Non-pigmented ciliary epithelial cell (primary cell): Measurements from ENCODE around the gene TOR4A.

Experiments
- DNase-seq: peaks from one replicate; pipeline ENCODE4 v3.0.0-alpha.2; 2010; ENCODE audit warnings: low read depth

TOR4A gene

DNA sequence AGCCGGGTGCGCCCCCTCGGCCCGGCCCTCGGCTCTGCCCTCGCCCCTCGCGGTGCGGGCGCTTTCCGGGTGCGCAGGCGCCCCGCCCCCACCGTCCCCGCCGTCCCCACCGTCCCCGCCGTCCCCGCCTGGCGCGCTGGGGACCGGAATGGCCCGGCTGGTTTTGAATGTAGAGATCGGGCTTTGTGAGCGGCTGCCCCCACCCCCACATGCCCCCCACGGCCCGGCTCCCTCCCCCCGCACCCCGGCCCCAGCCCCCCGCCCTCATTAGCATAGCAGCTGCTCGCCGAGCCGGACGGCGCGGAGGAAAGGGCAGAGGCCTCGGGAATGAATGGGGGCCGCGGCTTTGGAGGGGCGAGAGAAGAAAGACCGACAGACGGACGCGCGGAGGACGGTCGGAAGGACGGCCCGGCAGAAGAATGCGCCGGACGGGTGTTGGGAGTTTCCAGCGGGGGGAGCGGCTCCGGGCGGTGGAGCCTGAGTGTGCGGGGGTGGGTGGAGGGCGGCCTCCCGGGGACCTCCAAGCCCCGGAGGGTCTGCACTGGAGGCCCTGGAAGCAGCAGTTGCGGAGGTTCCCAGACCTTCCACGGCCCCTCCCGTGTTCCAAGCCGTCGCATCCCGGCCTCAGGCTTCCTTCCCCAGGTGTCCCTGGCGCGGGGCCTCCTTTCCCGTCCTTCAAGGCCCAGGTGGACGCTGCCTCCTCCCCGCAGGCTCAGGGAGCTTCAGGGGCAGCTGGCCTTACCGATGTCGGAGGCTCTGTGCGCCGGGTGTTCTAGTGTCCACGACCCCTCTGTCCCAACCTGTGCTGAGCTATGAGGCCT lies 18.5 kb downstream of the TOR4A start:
- no peak for DNase-seq

DNA sequence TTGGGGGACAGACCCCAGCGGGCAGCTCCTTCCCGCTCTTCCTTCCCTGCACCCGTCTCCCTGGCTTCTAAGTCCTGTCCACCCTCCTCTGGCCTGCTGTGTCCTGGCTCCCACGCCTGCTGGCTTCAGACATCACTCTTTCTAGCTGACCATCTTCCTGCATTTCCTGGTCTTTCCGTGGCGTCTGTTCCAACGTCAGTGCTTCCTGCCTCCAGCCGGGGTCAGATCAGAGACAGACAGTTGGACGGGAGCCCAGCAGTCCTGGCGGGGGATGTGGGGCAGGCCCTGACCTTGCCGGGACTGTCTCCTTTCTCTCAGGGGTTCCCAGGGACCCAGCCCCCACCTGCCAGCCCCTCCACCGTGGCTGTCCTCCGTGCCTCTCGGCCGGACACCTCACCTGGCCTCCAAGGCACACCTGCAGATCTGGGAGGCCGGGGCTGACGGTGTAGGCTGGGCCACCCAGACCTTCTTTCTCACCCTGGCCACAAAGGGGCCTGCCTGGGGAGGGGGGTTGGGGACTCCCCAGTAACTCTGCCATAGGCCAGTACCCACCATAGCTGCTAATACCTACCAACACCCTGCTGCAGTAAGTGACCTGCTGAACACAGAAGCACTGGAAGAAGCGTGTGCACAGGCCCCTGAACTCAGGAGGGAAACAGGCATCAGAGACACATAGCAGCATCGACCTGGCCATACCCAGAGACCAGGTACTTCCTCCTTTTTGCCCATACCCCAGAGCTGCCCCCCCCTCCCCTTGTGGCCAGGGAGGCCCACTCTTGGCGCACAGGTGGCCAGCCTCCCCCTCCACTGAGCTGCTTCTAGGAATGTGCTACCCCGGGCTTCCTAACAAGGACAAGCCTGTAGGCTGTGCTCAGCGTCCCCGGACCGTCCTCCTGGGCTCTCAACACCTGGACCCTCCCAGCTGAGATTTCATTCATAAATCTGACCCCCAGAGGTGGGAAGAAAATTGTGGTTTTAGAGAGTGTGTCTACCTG lies 19.4 kb downstream of the TOR4A start:
- DNase-seq: no peak

DNA sequence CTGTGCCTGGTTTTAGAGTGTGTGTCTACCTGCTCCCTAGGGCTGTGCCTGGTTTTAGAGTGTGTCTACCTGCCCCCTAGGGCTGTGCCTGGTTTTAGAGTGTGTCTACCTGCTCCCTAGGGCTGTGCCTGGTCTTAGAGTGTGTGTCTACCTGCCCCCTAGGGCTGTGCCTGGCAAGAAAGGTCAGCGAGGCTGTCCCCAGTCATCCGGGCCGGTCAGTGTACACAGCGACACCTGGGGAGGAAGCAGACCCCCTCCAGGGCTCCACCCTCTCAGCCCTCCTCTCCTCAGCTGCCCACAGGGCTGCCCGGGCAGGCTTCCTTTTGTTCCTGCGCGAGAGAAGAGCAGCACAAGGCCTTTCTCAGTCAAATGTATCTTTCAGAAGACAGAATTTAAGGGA lies 20.4 kb downstream of the TOR4A start:
- DNase-seq: no peak

DNA sequence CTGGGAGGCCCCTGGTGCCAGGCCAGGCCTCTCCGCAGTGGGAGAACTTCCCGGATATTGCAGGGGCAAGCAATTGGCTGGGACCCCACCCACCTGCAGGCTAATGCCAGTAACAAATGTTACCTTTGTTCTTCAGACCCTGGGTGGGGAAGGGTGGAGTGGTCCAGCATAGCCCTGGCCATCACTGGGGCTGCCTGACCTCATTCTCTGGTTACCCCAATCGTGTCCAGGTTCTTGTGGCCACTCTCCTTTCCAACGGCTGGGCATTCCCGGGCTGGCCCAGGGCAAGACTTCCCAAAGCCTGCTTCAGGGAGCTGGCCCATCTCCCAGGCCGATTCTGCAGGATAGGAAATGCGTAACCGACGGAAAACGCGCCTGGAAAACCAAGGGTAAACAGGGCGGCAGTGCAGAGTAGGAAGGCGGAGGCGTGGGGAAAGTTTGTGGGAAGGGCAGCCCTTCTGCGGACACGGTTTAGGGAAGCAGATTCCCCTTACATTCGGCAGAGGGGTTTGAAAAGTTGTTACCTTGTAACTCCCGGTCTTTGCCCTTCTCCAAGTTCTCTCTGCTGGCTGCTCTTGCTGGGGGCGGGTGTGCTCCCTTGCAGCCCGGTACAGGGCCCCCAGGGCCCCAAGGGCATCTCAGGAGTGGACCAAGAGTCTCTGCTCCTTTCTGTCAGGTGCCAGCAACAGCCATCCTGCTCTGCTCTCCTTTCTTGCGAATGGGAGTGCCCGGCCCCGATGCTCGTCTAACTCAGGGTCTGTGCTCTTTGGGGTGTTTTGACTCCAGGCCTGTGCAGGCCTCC lies 21.1 kb downstream of the TOR4A start:
- DNase-seq: no peak

DNA sequence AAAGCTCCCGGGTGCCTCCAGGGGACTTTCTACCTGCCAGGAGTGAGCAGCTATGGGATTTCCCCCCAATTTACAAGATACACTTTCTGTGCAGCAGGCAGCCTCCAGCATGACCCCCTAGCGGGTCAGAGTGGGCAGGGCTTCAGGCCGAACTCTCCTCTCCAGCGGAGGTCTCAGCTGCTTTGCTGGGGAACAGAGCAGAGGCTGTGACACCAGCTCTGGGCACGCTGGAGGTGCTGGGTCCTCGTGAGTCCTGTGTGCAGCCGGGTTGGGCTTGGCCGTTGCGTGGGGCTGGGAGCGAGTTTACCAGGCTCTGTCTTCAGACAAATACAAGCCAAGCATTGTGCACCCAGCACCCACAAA lies 21.7 kb downstream of the TOR4A start:
- no peak for DNase-seq

DNA sequence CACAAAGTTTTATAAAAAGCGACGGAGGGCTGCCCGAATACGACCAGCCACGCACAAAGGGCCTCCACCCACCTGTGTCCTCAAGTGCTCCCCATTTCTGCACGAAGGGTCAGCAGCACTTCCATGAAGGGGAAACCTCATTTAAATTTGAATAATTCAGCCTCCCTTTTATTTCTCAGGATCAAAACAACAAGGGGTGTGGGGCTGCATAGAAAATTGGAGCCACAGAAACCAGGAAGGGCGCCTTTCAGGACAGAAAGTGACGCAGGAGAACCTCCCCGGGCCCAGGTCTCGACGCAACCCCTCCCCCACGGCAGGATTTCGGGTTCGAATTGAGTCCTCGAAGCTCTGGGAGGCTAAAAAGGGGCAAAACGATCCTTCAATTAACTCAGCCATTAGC lies 22.4 kb downstream of the TOR4A start:
- no peak for DNase-seq

DNA sequence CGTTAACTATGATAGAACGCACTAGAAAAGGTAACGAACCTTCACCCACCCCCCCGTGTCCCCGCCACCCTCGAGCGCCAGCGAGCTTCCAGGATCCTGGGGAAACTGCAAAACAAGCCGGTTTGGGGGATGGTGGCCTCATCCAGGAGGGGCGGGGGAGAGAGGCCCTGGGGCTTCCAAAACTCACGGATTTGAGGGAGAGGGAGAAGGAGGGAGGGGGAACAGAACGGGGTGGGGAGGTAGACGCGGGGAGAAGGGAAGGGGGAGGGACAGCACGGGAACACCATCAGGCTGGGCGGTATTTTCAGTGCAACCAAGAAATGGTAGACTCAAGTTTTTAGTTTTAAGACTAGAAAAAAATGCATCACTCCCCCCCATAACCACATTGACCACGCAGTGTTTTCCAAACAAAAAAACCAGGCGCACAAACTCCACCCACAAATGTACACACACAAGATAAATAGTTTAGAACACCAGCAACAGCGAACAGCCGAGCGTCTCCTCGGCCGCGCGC lies 23.1 kb downstream of the TOR4A start:
- no peak for DNase-seq

DNA sequence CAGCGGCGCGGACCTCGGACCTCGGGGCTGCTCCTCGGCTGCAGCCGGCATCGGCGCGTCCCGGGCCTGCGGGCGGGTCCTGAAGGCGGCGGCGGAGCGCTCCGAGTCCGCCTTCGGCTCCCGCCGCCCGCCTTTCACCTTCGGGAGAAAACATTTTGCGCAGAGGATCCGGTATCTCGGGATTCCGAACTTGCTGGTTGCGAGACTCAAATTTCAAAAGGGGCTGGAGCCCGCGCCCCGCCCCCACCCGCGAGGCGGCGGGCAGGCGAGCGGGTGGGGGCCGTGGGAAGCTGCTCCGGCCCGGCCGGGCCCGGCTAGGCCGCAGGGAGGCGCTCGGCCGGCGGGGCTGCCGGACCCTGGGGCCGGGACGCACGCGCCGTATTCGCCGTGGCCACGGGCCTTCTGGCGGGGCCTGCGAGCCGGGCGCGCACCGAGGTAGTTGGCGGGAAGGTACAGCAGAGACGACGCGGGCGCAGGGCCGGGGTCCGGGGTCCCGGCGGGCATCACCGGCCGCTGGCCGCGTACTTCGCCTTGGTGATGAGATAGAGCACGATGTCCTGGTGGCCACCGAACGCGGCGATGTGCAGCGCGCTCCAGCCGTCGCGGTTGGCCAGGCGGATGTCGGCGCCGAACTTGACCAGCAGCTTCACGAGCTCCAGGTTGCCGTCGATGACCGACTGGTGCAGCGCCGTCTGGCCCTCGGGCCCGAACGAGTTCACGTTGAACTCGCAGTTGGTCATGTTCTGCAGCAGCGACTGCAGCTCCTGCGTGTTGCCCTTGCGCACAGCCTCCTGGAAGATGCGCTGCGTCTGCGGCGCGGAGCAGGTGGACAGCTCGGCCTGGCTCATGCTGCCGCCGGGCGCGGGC lies 23.8 kb downstream of the TOR4A start:
- DNase-seq: no peak

DNA sequence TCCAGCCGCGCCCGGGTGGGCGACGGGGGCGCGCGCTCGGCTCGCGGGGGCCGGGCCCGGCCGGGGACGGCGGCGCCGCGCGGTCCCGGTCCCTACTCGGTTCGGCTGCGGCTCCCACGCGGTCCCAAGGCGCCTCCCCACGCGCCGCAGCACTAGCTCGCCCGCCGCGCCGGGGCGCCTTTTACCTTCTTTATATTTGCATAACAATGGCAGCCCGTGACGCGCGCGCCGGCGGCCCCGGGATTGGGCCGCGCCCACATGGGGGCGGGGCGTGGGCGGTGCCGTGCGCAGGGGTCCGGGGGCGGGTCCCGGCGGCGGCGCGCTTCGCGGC lies 24.6 kb downstream of the TOR4A start, which contains the start of gene NRARP:
NRARP (minus strand) TSS at position 154 of the 331 bp plus-strand sequence. CDS start 343 bp downstream, outside the sequence.
- DNase-seq: no peak

DNA sequence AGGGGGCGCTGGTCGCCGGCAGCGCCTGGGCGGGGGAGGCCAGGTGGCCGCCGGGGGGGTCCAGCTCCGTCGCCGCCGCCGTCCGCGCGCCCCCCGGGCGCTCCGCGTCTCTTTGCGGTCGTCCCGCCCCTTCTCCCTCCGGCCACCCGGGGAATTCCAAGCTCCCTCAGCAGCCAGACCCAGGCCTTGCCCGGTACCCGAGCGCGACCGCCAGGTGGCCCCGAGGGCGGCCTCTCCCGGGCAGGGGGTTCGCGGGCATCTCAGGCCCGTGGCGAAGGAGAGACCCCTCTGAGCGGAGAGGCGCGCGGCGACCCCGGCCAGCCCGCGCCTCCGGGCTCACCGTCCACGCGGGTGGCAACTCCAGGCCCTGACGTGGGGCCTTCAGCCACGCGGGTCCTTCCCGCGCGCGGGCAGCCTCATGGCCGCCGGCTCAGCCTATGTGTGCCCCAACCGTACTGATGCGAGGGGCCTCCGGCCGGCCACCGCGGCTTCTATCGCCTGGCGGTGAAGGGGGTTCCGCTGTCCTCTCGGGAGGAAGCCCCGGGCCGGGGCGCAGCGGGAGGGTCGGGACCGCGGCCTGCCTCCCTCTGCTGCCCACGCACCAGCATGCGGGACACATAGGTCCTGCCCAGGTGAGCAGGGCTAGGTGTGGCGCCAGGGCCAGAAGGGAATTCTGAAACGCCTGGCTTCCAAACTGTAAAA lies 25.1 kb downstream of the TOR4A start:
- no peak for DNase-seq

DNA sequence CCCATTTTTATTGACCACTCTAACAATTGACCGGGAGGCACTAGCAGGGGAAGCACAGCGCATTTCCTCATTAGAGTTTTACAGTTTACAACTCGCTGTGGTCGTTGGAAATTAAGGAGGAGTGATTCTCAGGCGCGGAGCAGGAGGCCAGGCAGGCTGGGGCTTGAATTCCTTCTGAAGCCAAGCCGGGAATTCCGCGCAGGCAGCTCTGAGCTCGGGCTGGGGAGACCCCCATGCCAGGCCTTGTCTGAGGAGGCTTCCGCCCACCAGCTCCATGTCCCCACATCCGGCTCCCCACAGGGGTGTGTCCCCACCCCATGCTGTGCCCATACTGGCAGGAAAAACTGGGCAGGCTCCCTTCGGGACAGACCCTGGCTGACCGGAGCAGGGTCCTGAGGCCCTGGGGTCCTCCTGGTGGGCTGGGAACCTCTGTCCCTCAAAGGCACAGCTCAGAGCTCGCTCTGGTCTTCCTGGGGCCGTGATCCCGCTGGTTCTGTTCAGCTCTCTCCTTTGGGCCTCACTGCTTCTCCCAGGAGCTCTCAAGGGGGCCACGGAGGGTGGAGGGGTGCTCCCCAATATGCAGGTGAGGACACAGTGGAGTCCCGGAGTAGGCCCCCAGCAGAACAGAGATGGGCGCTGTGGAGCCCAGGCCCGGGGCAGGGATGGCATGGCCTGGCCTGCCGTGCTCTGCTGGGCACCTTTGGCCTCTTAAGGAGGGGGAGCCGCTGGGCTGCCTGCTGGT lies 25.8 kb downstream of the TOR4A start:
- no peak for DNase-seq

DNA sequence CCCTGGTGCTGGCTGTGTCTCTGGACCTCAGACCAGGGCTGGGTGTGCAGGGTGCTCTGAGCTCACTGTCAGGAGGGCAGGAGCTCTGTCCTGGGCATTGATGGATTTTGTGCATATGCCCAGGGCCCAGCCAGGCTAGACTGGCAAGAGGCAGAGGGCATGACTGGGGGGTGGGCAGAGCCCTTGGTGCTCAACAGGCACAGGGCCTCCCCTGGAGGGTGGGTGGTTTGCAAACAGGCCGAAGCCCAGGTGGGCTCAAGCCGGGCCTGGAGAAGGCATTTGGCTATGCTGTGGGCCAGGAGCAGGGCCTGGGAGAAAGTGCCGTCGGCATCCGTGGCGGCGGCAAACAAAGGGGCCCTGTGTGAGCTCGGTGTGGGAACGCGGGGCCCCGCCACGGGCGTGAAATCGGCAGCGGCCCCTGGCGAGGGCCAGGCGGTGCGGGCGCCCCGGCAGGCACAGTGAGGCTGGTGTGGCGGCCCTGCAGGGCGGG lies 26.4 kb downstream of the TOR4A start:
- DNase-seq: no peak

DNA sequence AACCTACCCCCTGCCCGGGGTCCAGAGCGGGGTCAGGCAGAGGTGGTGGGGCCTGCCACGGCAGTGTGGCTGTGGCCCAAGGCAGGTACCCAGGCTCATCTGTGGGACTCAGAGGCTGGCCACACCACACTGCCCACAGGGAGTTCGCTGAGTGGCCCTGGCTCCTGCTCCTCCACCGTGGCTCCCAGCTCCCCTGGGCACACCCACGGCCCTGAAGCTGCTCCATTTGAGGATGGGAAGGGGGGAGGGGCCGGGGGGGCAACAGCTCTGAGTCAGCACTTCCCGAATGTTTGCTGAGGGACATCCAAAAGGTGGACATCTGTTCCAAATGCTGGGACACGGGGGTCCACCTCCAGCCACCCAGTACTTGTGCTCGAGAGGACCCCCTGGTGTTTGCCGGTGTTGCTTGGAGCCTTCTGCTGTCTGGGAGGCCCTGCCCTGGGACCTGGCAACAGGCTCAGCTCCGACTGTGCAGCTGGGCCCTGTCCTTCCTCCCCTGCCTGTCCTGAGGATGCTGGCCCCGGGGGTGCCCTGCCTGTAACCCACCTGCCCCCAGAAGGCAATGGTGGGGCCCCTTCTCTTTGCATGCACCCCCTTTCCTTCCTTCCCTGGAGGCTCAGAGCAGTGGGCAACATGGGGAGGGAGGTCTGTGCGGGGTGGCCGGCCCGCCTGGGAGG lies 27.0 kb downstream of the TOR4A start:
- no peak for DNase-seq

DNA sequence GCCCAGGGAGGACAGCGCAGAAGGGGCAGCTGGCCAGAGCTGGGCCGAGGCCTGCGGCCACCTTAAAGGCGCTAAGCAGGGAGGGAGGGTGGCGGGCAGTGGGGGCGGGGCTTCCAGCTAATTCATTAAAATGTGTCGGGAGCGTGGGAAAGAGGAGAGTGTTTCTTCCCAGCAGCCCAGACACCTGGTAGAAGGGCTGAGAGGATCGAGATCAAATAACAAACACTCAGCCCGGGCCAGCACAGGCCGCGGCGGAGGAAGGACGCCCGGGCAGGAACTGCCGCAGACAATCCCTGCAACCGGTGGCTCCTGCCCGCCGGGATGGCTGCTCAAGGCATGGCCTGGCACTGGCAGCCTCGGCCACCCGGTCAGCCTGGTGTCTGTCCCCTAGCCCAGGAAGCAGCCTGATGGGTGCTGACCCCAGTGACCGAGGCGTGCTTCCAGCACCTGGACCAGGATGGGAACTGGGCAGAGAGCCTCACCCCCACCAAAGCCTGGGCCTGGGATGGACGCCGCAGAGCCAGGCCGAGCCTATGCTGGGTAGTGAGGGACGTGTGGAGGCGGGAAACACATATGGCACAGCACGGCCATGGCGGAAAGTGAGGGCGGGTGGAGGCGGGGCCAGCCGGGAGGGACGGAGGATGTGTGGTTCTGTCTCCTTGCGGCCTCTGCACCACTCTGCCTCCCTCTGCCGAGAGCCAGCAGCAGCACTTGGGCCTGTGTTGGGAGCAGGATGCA lies 27.7 kb downstream of the TOR4A start:
- DNase-seq: no peak

DNA sequence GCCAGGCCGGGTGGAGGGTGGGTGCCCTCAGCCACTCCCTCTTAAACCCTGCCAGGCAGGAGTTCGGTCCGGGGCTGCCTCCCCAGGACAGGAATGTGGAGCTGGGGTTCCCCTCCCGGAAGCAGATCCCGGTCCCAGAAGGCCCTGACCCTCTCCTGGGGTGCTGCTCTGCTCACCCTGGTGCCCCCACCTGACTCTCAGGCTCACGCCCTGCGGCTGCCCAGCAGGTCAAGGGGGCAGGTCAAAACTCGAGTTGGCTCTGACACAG lies 28.2 kb downstream of the TOR4A start:
- DNase-seq: no peak

DNA sequence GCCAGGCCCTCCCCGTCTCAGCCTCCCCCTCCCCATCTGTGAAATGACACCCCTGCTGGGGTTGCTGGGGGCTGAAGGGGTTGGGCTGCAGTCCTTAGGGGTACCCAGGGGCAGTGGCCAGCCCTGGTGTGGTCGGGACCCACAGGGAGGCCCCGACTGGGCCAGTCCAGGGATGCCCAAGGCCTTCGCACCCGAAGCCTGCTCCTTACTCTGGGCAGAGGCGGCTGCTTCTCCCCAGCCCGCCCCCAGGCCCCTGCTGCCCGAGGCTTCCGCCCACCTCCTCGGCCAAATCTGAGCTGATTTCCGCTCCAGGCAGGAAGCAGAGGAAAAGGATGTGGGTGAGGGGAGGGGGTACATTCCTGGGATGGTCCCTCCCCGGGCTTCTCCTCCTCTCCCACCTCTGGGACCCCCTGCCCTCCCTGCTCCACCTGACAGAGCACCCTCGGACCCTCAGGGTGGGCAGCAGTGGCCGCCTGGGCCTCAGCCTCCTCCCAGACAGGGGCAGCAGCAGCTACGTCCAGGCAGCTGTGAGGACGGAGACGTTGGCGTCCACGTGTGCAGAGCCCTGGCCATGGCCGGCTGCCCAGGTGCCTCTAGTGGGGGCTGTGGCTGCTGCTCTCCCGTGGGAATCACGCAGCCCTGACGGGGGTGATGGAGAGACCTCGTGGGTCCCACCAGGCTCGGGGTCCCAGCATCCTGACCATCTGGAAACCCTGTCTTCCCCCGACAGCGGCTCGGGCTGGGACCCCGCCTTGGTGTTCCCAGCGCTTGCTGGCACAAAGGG lies 28.7 kb downstream of the TOR4A start:
- DNase-seq: no peak

DNA sequence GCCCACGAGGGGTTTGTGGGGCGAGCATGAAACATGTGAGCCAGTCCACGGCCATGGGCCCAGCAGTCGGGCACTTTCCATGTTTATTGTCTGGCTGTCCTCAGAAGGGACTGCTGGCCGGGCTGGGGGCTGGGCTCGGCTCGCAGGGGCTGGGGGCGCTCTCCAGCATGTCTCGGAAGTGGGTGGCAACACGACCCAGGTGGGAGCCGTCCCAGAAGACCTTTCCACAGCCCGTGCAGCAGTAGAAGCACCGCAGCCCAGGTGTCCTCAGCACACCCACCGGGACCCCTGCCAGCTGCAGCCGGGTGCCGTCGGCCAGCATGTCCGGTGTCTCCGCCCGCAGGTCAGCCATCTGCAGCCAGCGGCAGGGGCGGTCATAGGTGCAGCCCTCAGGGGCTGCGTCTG lies 29.3 kb downstream of the TOR4A start:
- DNase-seq: no peak
